ENCODE measurements around the gene SLC34A1. TPM values are rescaled to one million over a fixed set of nuclear protein-coding genes. Genes with fewer than 3 reads are reported as not detected.
A peak's percentile ranks its signal among the peaks of the same experiment; 100 is the strongest.
"Not testable (repeated sequence)": the region's sequence is repeated elsewhere in the genome, so short reads cannot be mapped to it uniquely, and the experiment has no call there.

Gene SLC34A1
- total and polyA plus RNA-seq, 4 donors, result not detected

DNA sequence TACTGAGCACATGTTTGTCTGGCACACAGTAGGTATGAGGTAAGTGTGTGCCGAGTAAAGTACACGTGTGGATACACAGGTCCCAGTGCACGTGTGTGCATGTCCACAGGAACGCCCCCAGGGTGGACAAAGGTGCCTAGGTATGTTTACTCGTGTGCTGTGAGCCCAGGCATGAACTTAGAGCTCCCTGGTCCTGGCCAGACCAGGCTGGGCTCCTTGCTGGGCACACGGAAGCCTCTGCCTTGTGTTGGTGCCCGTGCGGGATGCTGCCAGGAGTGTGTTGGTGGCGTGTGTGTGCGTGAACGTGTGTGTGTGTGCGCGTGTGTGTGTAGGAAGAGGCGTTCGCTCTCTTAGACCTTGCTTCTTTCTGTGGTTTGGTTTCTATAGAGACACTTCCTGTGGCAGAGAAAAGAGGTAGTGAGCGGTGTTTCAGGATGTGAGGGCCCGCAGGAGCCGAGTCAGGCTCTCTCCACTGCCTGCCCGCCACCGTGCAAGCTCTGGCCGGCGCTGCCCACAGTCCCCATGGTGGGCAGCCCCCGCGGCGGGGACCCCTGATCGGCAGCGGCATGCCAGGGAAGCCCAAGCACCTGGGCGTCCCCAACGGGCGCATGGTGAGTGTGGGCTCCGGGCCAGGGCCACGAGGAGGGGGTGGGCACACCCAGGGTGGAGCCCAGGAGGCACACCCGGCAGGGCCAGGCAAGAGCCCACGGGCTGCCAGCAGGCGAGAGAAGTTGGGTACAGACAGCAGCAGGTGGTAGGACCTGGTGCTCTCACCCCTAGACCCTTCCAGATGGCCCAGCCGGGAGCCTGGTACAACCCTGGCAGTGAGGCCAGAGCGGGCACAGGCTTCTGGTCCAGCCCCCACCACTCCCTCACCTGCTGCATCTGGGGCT, 26.5 kb upstream of the SLC34A1 start, which contains the start of gene RGS14:
Gene RGS14 (plus strand): TSS at position 466 of the 893 bp plus-strand sequence. CDS start 101 bp downstream, at position 567.
- intact Hi-C loops (cut with DNase I), result no loop called here
- Histone ChIP-seq H3K9me3 (ENCODE audit: control insufficient read depth, low read length) (no peaks in the 10 kb centered on the region), H3K4me3 (ENCODE audit: low read length in 2 of 2) (no peak within 1 kb of the TSS), H3K27ac (ENCODE audit: low read depth in 1 of 2, low read length in 2 of 2) (no peak within 1 kb of the TSS), H3K36me3 (ENCODE audit: control insufficient read depth in 1 of 2, insufficient read depth in 2 of 2, low read length in 1 of 2) (no peaks in the 10 kb centered on the region), H3K4me1 (ENCODE audit: control insufficient read depth in 1 of 2, insufficient read depth in 2 of 2, low read length in 2 of 2) (no peaks in the 10 kb centered on the region), H3K27me3 (ENCODE audit: control insufficient read depth in 1 of 2, insufficient read depth in 2 of 2, low read length in 1 of 2) (no peaks in the 10 kb centered on the region)
- WGBS, 2 donors, result 55 to 57% methylated on average over 35 to 37 of the region's 37 CpGs
- DNase-seq (peak in 1 of 2 donors; percentile 75), ATAC-seq (ENCODE audit: low FRiP score) (peak; percentile 44)

DNA sequence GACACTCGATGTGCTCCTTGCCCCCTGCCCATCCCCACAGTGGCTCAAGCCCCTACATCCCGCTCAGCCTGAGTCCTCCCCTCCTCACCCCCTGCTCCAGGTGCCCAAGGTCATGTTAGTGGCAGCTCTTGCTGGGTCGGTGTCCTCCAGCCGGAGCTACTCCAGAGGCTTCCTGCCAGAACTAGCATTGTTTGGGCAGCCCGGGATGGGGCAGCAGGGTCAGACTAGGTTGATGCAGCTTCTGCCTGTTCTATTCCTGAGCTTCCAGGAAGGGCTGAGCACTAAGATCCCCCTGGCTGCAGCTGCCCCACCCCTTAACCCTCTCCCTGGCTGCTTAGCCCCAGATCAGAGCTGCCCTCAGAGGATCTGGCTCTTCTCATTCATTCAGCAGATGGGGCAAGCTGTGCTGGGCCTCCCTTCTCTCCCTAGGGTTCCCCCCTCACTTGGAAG, 25.8 kb upstream of the SLC34A1 start:
- no peak overlapping the region for H3K27ac ChIP-seq (ENCODE audit: low read depth in 1 of 2, low read length in 2 of 2)
- WGBS, 2 donors, result 64 to 71% methylated on average over 5 of the region's 5 CpGs
- H3K4me3 ChIP-seq (ENCODE audit: low read length in 2 of 2), result no peak overlapping the region
- ATAC-seq (ENCODE audit: low FRiP score) (no peak), DNase-seq (no peak)
- H3K27me3 ChIP-seq (ENCODE audit: control insufficient read depth in 1 of 2, insufficient read depth in 2 of 2, low read length in 1 of 2), result no peaks in the 10 kb centered on the region
- no peaks in the 10 kb centered on the region for H3K36me3 ChIP-seq (ENCODE audit: control insufficient read depth in 1 of 2, insufficient read depth in 2 of 2, low read length in 1 of 2)
- H3K9me3 ChIP-seq (ENCODE audit: control insufficient read depth, low read length), result no peaks in the 10 kb centered on the region
- intact Hi-C loops (cut with DNase I), result no loop called here
- no peaks in the 10 kb centered on the region for H3K4me1 ChIP-seq (ENCODE audit: control insufficient read depth in 1 of 2, insufficient read depth in 2 of 2, low read length in 2 of 2)

DNA sequence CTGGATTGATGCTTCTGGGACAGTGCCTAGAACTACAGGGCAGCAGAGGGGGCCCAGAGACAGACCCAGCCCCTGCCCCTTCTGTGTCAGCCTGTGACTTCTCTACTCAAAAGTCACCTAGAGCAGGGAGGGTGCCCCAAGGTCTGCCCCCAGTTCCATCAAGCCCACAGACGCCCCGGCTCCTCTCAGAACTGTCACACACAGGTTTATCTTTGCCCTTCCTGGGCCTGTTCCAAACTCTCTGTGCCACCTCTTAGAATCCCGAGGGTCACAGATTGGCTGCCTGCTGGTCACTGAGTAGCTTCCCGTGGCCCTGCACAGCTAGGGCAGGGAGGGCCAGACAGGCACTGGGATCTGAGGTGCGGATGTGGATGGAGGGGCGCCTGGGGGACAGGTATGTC, 24.8 kb upstream of the SLC34A1 start:
- Histone ChIP-seq H3K4me3 (ENCODE audit: low read length in 2 of 2) (no peak overlapping the region), H3K36me3 (ENCODE audit: control insufficient read depth in 1 of 2, insufficient read depth in 2 of 2, low read length in 1 of 2) (no peaks in the 10 kb centered on the region), H3K27ac (ENCODE audit: low read depth in 1 of 2, low read length in 2 of 2) (no peak overlapping the region), H3K9me3 (ENCODE audit: control insufficient read depth, low read length) (no peaks in the 10 kb centered on the region), H3K4me1 (ENCODE audit: control insufficient read depth in 1 of 2, insufficient read depth in 2 of 2, low read length in 2 of 2) (no peaks in the 10 kb centered on the region), H3K27me3 (ENCODE audit: control insufficient read depth in 1 of 2, insufficient read depth in 2 of 2, low read length in 1 of 2) (no peaks in the 10 kb centered on the region)
- intact Hi-C loops (cut with DNase I), result no loop called here
- ATAC-seq (ENCODE audit: low FRiP score), result no peak
- no peak for DNase-seq
- WGBS, 2 donors, result 76 to 82% methylated on average over 6 of the region's 6 CpGs

DNA sequence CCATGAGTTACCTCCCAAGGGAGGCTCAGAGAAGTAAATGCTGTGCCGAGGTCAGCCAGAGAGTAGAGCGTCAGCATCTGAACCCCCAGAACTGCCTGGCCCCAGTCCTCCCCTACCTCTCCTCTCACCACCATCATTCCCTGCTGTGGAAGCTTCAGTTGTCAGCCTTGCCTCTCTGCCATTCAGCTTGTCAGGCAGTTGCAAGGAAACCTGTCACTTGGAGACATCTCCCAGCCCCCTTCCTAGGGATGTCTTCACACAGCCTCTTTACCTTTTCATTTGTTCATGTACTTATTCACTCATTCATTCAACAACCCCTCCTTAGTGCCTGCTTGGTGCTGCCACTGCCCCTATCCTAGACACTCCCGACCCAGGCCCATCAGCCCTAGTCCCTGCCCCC, 24.4 kb upstream of the SLC34A1 start:
- Histone ChIP-seq H3K27me3 (ENCODE audit: control insufficient read depth in 1 of 2, insufficient read depth in 2 of 2, low read length in 1 of 2) (no peaks in the 10 kb centered on the region), H3K4me3 (ENCODE audit: low read length in 2 of 2) (no peak overlapping the region), H3K4me1 (ENCODE audit: control insufficient read depth in 1 of 2, insufficient read depth in 2 of 2, low read length in 2 of 2) (no peaks in the 10 kb centered on the region), H3K36me3 (ENCODE audit: control insufficient read depth in 1 of 2, insufficient read depth in 2 of 2, low read length in 1 of 2) (no peaks in the 10 kb centered on the region), H3K27ac (ENCODE audit: low read depth in 1 of 2, low read length in 2 of 2) (no peak overlapping the region), H3K9me3 (ENCODE audit: control insufficient read depth, low read length) (no peaks in the 10 kb centered on the region)
- no peak for ATAC-seq (ENCODE audit: low FRiP score)
- DNase-seq, result no peak
- intact Hi-C loops (cut with DNase I), result no loop called here
- 75 to 80% methylated on average over 3 of the region's 3 CpGs for WGBS, 2 donors

DNA sequence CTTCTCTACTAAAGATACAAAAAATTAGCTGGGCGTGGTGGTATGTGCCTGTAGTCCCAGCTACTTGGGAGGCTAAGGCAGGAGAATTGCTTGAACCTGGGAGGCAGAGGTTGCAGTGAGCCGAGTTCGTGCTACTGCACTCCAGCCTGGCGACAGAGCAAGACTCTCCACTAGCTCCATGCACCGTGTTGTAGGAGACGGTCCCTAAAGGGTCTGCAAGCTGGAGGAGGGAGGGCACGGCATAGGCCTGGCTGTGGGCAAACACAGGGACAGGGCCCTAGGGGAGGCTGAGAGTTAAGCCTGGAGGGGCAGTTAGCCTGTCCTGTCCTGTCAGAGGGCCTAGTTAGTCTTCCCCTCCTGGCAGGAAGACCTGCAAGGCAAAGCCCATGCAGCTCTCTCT, 23.5 kb upstream of the SLC34A1 start:
- H3K36me3 ChIP-seq (ENCODE audit: control insufficient read depth in 1 of 2, insufficient read depth in 2 of 2, low read length in 1 of 2); H3K27me3 ChIP-seq (ENCODE audit: control insufficient read depth in 1 of 2, insufficient read depth in 2 of 2, low read length in 1 of 2); ATAC-seq (ENCODE audit: low FRiP score); H3K9me3 ChIP-seq (ENCODE audit: control insufficient read depth, low read length); H3K27ac ChIP-seq (ENCODE audit: low read depth in 1 of 2, low read length in 2 of 2); intact Hi-C loops (cut with DNase I); DNase-seq; H3K4me3 ChIP-seq (ENCODE audit: low read length in 2 of 2); H3K4me1 ChIP-seq (ENCODE audit: control insufficient read depth in 1 of 2, insufficient read depth in 2 of 2, low read length in 2 of 2): not testable (repeated sequence)
- WGBS, 2 donors, result 87 to 89% methylated on average over 7 of the region's 7 CpGs

DNA sequence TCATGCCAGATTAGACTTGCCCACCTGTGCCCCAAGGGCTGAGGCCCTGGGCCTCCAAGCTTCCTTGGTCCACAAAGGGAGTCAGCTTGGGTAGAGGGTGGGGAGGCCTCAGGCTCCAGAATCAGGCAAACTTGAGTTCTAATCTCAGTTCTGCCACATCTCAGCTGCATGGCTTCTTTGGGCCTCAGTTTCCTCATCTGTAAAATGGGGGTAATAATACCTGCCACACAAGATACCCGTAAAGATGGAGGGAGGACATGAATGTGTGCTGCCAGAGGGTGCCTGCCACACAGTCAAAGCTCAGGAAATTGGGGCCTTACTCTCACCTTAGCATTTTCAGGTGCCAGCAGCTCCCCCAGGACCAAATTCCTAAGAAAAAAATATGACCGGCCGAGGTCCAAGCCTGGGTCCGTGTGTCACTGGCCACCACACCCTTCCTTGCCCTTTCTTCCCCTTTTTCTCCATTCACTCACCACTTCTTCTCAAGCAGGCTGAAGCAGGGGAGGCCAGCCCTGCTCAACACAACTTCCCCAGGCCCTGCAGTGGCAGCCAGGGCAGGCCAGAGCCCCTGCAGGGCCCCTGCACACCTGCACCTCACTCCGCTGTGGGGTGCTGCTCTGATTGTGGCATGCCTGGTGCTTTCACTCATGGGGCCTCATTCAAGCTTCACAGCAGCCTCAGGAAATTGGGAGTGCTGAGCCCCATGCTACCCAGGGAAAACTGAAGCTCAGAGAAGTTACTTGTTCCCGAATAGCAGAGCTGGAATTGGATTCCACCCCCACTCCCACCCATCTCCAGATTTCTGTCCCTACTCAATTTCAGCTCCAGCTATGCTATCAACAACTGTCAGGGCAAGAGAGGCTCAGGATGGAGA, 22.6 kb upstream of the SLC34A1 start:
- DNase-seq (peak in 1 of 2 donors; percentile 47), ATAC-seq (ENCODE audit: low FRiP score) (no peak)
- no peaks in the 10 kb centered on the region for H3K36me3 ChIP-seq (ENCODE audit: control insufficient read depth in 1 of 2, insufficient read depth in 2 of 2, low read length in 1 of 2)
- no peak overlapping the region for H3K4me3 ChIP-seq (ENCODE audit: low read length in 2 of 2)
- H3K27me3 ChIP-seq (ENCODE audit: control insufficient read depth in 1 of 2, insufficient read depth in 2 of 2, low read length in 1 of 2), result no peaks in the 10 kb centered on the region
- H3K4me1 ChIP-seq (ENCODE audit: control insufficient read depth in 1 of 2, insufficient read depth in 2 of 2, low read length in 2 of 2), result no peaks in the 10 kb centered on the region
- H3K27ac ChIP-seq (ENCODE audit: low read depth in 1 of 2, low read length in 2 of 2), result no peak overlapping the region
- WGBS, 2 donors, result 73 to 74% methylated on average over 6 of the region's 6 CpGs
- intact Hi-C loops (cut with DNase I), result no loop called here
- no peaks in the 10 kb centered on the region for H3K9me3 ChIP-seq (ENCODE audit: control insufficient read depth, low read length)

DNA sequence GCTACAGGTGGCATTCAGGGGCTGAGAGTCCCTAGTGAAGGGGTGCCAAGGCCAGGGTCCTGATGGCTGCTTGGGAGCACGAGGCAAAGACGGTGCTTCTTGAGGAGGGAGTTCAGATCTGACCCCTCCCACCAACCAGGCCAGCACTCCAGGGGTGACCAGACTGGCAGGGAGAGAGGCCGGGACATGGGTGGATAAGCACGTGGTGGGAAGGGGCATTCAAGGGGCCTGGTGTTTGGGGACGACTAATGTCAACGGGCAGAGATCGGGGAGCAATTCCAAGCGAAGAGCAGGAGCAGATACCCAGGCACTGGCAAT, 22.0 kb upstream of the SLC34A1 start:
- Histone ChIP-seq H3K27me3 (ENCODE audit: control insufficient read depth in 1 of 2, insufficient read depth in 2 of 2, low read length in 1 of 2) (no peaks in the 10 kb centered on the region), H3K9me3 (ENCODE audit: control insufficient read depth, low read length) (no peaks in the 10 kb centered on the region), H3K4me3 (ENCODE audit: low read length in 2 of 2) (no peak overlapping the region), H3K36me3 (ENCODE audit: control insufficient read depth in 1 of 2, insufficient read depth in 2 of 2, low read length in 1 of 2) (no peaks in the 10 kb centered on the region), H3K27ac (ENCODE audit: low read depth in 1 of 2, low read length in 2 of 2) (no peak overlapping the region), H3K4me1 (ENCODE audit: control insufficient read depth in 1 of 2, insufficient read depth in 2 of 2, low read length in 2 of 2) (no peaks in the 10 kb centered on the region)
- 53 to 59% methylated on average over 8 of the region's 8 CpGs for WGBS, 2 donors
- ATAC-seq (ENCODE audit: low FRiP score), result no peak
- intact Hi-C loops (cut with DNase I), result no loop called here
- DNase-seq, result peak in 1 of 2 donors; percentile 52

DNA sequence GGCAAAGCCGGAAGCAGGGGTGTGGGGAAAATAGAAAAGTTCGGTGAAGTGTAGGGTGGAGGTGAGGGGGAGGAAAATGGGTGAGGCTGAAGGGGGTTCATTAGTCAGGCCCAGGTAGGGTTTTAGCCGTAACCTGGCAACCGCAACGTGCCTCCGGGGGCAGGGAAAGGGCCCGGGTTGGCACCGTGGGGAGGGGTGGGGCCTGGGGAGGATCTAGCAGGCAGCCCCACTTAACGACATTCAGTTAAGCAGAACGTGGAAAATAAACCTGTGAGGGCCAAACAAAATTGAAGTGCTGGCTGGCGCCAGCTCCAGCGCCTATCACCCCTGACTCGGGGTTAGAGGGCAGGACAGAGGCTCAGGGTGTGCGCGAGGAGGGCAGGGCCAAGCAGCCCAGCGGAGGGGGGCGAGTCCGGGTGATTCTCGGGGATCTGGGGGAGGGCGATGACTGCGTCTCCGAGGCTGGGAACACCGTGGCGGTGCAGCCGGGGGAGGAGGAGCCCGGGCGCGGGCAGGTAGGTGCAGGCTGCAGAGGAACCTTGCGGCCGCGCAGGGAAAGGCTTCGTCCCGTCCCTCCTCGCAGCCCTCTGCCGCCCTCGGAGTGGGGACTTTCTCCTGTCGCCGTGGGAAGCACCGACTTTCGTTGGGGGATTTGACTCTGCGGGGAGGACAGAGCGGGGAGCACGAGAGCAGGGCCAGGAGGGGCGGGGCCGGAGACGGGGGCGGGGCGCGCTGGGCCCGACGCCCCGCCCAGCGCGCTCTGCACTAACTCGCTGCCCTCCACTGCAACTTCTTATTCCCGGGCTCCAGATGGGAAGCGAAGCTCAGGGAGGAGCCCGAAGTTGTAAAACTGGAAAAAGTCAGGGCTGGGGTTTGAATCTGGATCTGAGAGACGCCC, 21.4 kb upstream of the SLC34A1 start:
- peak; percentile 53 for ATAC-seq (ENCODE audit: low FRiP score)
- Histone ChIP-seq H3K27me3 (ENCODE audit: control insufficient read depth in 1 of 2, insufficient read depth in 2 of 2, low read length in 1 of 2) (no peaks in the 10 kb centered on the region), H3K9me3 (ENCODE audit: control insufficient read depth, low read length) (no peaks in the 10 kb centered on the region), H3K27ac (ENCODE audit: low read depth in 1 of 2, low read length in 2 of 2) (no peak overlapping the region), H3K4me1 (ENCODE audit: control insufficient read depth in 1 of 2, insufficient read depth in 2 of 2, low read length in 2 of 2) (no peaks in the 10 kb centered on the region), H3K4me3 (ENCODE audit: low read length in 2 of 2) (no peak overlapping the region), H3K36me3 (ENCODE audit: control insufficient read depth in 1 of 2, insufficient read depth in 2 of 2, low read length in 1 of 2) (no peaks in the 10 kb centered on the region)
- intact Hi-C loops (cut with DNase I), result no loop called here
- peak; percentile 68 to 88 for DNase-seq
- 10% methylated on average over 55 to 59 of the region's 59 CpGs for WGBS, 2 donors
